HCT116 (cell line): ENCODE results near the gene SIGLEC14. TPM values are rescaled to one million over a fixed set of nuclear protein-coding genes. Genes with fewer than 3 reads are reported as not detected.

Source experiments
- ATAC-seq: fragments of 200-7000 bp; cut with Tn5 transposase; 2 replicates; pipeline ENCODE4 v1.9.1; 2020; ENCODE audit warnings: mild to moderate bottlenecking, moderate library complexity
- BruUV-seq: library from RNA; stranded (reverse); fragments of 400-500 nt; replicated peaks from 2 replicates; lab custom pipeline; 2021; lab: Mats Ljungman, UMichigan
- CTCF ChIA-PET: fragments of 300-600 bp; sonication (Branson Sonifier 250); formaldehyde crosslinking; loops from one replicate; lab custom pipeline; 2021; ENCODE audit warnings: antibody characterized with exemption; lab: Charles Lee
- POLR2A ChIA-PET: fragments of 300-600, 350-600 bp; sonication (Branson Sonifier 250); formaldehyde crosslinking; loops from one replicate; lab custom pipeline; 2021; ENCODE audit warnings: antibody characterized with exemption; lab: Charles Lee
- RAD21 ChIA-PET, 2 experiments: fragments of 300-600 bp; sonication (Branson Sonifier 250); formaldehyde crosslinking; loops; one replicate each; lab custom pipeline; 2023; ENCODE audit warnings: low total read pairs in 2 of 2; ENCODE audit not compliant: uncharacterized antibody in 2 of 2, unreplicated experiment in 2 of 2, low non-redundant PET in 1 of 2; lab: Charles Lee
- DNase-seq: peaks from one replicate; pipeline ENCODE4 v3.0.0-alpha.2; 2010; ENCODE audit warnings: low read depth, low spot score
- H2AFZ ChIP-seq: fragments of 200-600 bp; shearing (Covaris generic), sonication (generic); 2 replicates; pipeline ENCODE4 v1.6.1; 2017; ENCODE audit warnings: low read depth, mixed run types, mixed read lengths, antibody characterized with exemption, low read length; ENCODE audit not compliant: poor library complexity, severe bottlenecking
- H3K27ac ChIP-seq: 2 replicates; pipeline ENCODE4 v1.5.1; 2012; ENCODE audit warnings: low read depth, low read length
- H3K27me3 ChIP-seq: fragments of 200-600 bp; sonication (generic); 2 replicates; pipeline ENCODE4 v1.6.1; 2016; ENCODE audit warnings: mixed run types, low read length, mixed read lengths; ENCODE audit not compliant: insufficient read depth
- H3K36me3 ChIP-seq, 2 experiments: fragments of 200-500 bp in 1 of 2; fragments of 200-600 bp in 1 of 2; sonication (Bioruptor generic) in 1 of 2; sonication (generic) in 1 of 2; 2 replicates each; pipeline versions ENCODE4 v1.5.1 to v1.6.1; 2014 to 2016; ENCODE audit warnings: low read length in 2 of 2, inconsistent platforms in 1 of 2, mixed read lengths in 1 of 2, mixed run types in 1 of 2; ENCODE audit not compliant: insufficient read depth in 2 of 2, control insufficient read depth in 1 of 2
- H3K4me1 ChIP-seq, 2 experiments: fragments of 200-600 bp in 1 of 2; sonication (generic) in 1 of 2; 2 replicates each; pipeline versions ENCODE4 v1.5.1 to v1.6.1; 2012 to 2017; ENCODE audit warnings: low read length in 2 of 2, inconsistent platforms in 1 of 2, mild to moderate bottlenecking in 1 of 2, mixed read lengths in 1 of 2, mixed run types in 1 of 2, moderate library complexity in 1 of 2; ENCODE audit not compliant: insufficient read depth in 2 of 2, control insufficient read depth in 1 of 2
- H3K4me2 ChIP-seq: fragments of 200-600 bp; sonication (generic); 2 replicates; pipeline ENCODE4 v1.6.1; 2017; ENCODE audit warnings: mixed run types, low read length, mixed read lengths
- H3K4me3 ChIP-seq, 2 experiments: fragments of 200-600 bp in 1 of 2; sonication (generic) in 1 of 2; replicated peaks in 1 of 2; 2 replicates each; pipeline ENCODE4 v1.5.1; 2011 to 2016; ENCODE audit warnings: low read length in 2 of 2, control low read depth in 1 of 2, low read depth in 1 of 2, mild to moderate bottlenecking in 1 of 2, mixed read lengths in 1 of 2, mixed run types in 1 of 2
- H3K79me2 ChIP-seq: fragments of 200-600 bp; sonication (generic); 2 replicates; pipeline ENCODE4 v1.6.1; 2017; ENCODE audit warnings: mild to moderate bottlenecking, mixed run types, low read length, moderate library complexity, mixed read lengths; ENCODE audit not compliant: insufficient read depth
- H3K9ac ChIP-seq: fragments of 200-600 bp; sonication (generic); 2 replicates; pipeline ENCODE4 v1.6.1; 2016; ENCODE audit warnings: low read length, mixed read lengths
- H3K9me2 ChIP-seq: fragments of 200-600 bp; sonication (generic), shearing (Covaris generic); 2 replicates; pipeline ENCODE4 v1.6.1; 2017; ENCODE audit warnings: mixed run types, mild to moderate bottlenecking, moderate library complexity; ENCODE audit not compliant: insufficient read depth
- H3K9me3 ChIP-seq, 2 experiments: fragments of 200-500 bp in 1 of 2; fragments of 200-600 bp in 1 of 2; sonication (Bioruptor generic) in 1 of 2; sonication (generic) in 1 of 2; 2 replicates each; pipeline ENCODE4 v1.6.1; 2014 to 2017; ENCODE audit warnings: low read length in 2 of 2, mixed read lengths in 2 of 2, inconsistent platforms in 1 of 2, low read depth in 1 of 2, mild to moderate bottlenecking in 1 of 2, mixed run types in 1 of 2, moderate library complexity in 1 of 2; ENCODE audit not compliant: control insufficient read depth in 1 of 2, insufficient read depth in 1 of 2
- H4K20me1 ChIP-seq: fragments of 200-600 bp; sonication (generic), shearing (Covaris generic); 2 replicates; pipeline ENCODE4 v1.6.1; 2017; ENCODE audit warnings: mixed run types, mild to moderate bottlenecking, moderate library complexity; ENCODE audit not compliant: insufficient read depth
- CBX3 ChIP-seq: IDR thresholded peaks from 2 replicates; pipeline ENCODE4 v1.6.1; 2012; ENCODE audit warnings: low read depth
- CEBPB ChIP-seq: IDR thresholded peaks from 2 replicates; pipeline ENCODE4 v1.6.1; 2012; ENCODE audit warnings: low read depth
- EGR1 ChIP-seq: IDR thresholded peaks from 2 replicates; pipeline ENCODE4 v1.6.1; 2012; ENCODE audit warnings: low read depth
- JUND ChIP-seq: IDR thresholded peaks from 2 replicates; pipeline ENCODE4 v1.6.1; 2012
- POLR2AphosphoS5 ChIP-seq: IDR thresholded peaks from 2 replicates; pipeline ENCODE4 v1.6.1; 2011; ENCODE audit warnings: mild to moderate bottlenecking, low read depth, low read length, moderate library complexity
- SP1 ChIP-seq: IDR thresholded peaks from 2 replicates; pipeline ENCODE4 v1.6.1; 2012; ENCODE audit warnings: low read depth
- YY1 ChIP-seq: IDR thresholded peaks from 2 replicates; pipeline ENCODE4 v1.6.1; 2011; ENCODE audit warnings: low read length, low read depth, moderate library complexity, mild to moderate bottlenecking; ENCODE audit not compliant: insufficient replicate concordance; ENCODE audit errors: extremely low read depth
- ZFX ChIP-seq: fragments of 450-650 bp; IDR thresholded peaks from 2 replicates; pipeline ENCODE4 v1.6.1; 2017
- intact Hi-C: fragments of 100-400 bp; cut with micrococcal nuclease; formaldehyde crosslinking; loops from 2 replicates; pipeline ENCODE4 v1.10.0; 2022
- total RNA-seq: library from RNA; stranded (reverse); gene quantifications from one replicate; pipeline ENCODE4 v1.2.1, GENCODE V29; 2021; ENCODE audit not compliant: unreplicated experiment
- TF ChIP-seq, protein P1 (sequence below), 3 experiments: fragments of 200-600 bp in 1 of 3; sonication (generic) in 1 of 3; IDR thresholded peaks in 2 of 3; conservative IDR thresholded peaks in 1 of 3; 2 replicates each; pipeline ENCODE4 v1.5.1; 2012 to 2017; ENCODE audit warnings: low read depth in 2 of 3, low read length in 2 of 3, antibody characterized with exemption in 1 of 3, borderline replicate concordance in 1 of 3, control low read depth in 1 of 3, mild to moderate bottlenecking in 1 of 3, mixed read lengths in 1 of 3, mixed run types in 1 of 3, moderate library complexity in 1 of 3; ENCODE audit not compliant: insufficient read depth in 1 of 3

The SIGLEC14 gene
- total RNA-seq, 1 experiment from 2014 or later, result not detected

- Histone ChIP-seq H2AFZ (no peak overlapping the region), H3K9me3 (no peaks in the 10 kb centered on the region), H3K9me2 (no peaks in the 10 kb centered on the region), H3K4me1 (no peaks in the 10 kb centered on the region), H3K9ac (no peak overlapping the region), H4K20me1 (no peaks in the 10 kb centered on the region), H3K36me3 (no peaks in the 10 kb centered on the region), H3K79me2 (no peaks in the 10 kb centered on the region), H3K27ac (no peak overlapping the region), H3K4me2 (no peak overlapping the region), H3K27me3 (peaks cover 63% of the 10 kb centered on the region), H3K4me3 (no peak overlapping the region)
- TF ChIP-seq SP1 (no peak), CBX3 (no peak), POLR2AphosphoS5 (no peak), CEBPB (no peak), JUND (no peak), ZFX (no peak), YY1 (no peak), EGR1 (no peak)
- TF ChIP-seq, protein P1, sequence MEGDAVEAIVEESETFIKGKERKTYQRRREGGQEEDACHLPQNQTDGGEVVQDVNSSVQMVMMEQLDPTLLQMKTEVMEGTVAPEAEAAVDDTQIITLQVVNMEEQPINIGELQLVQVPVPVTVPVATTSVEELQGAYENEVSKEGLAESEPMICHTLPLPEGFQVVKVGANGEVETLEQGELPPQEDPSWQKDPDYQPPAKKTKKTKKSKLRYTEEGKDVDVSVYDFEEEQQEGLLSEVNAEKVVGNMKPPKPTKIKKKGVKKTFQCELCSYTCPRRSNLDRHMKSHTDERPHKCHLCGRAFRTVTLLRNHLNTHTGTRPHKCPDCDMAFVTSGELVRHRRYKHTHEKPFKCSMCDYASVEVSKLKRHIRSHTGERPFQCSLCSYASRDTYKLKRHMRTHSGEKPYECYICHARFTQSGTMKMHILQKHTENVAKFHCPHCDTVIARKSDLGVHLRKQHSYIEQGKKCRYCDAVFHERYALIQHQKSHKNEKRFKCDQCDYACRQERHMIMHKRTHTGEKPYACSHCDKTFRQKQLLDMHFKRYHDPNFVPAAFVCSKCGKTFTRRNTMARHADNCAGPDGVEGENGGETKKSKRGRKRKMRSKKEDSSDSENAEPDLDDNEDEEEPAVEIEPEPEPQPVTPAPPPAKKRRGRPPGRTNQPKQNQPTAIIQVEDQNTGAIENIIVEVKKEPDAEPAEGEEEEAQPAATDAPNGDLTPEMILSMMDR (IDR thresholded peaks at IDR 0.05 in 2 of 3, conservative IDR thresholded peaks at IDR 0.05 in 1 of 3; ENCODE audit: borderline replicate concordance in 1 of 3, insufficient read depth in 1 of 3, low read depth in 2 of 3, low read length in 2 of 3), result no peak
- DNase-seq, result no peak
- ATAC-seq, result no peak
- ChIA-PET RAD21 (no interaction called here), POLR2A (no interaction called here), CTCF (interaction anchor here (5.2 kb wide), 1 partner anchor 47 kb away, joined by 26 read pairs; no protein-coding TSS in a partner anchor)
- intact Hi-C loops, result no loop called here
- no TSS peak for BruUV-seq
Observed at GRCh38 chr19:51610576-51610975, 36.0 kb downstream of the SIGLEC14 start.
